Activated naive CD8-positive, alpha-beta T cell treated with anti-CD3 and anti-CD28 coated beads, Interleukin-2, amount 10 ng/mL, durations not matched to agents 7 days and 5 days (primary cell): ENCODE results near the gene BBX. TPM values are rescaled to one million over a fixed set of nuclear protein-coding genes. Genes with fewer than 3 reads are reported as not detected.
A peak's percentile ranks its signal among the peaks of the same experiment; 100 is the strongest.

Experiments used
- ATAC-seq: fragments of 150-1000 bp; cut with Tn5 transposase; one replicate; pipeline ENCODE4 v1.10.0; 2021; ENCODE audit warnings: low read depth, moderate library complexity
- POLR2A ChIA-PET: fragments of 350-600 bp; sonication (Branson Sonifier 250); formaldehyde crosslinking; loops from one replicate; lab custom pipeline; 2021; ENCODE audit warnings: antibody characterized with exemption; lab: Charles Lee
- DNase-seq: peaks from one replicate; pipeline ENCODE4 v3.0.0; 2021
- H3K27ac Mint-ChIP-seq: one replicate; pipeline ENCODE4 v1.8.0; 2022; ENCODE audit warnings: mild to moderate bottlenecking, mixed read lengths
- H3K27me3 Mint-ChIP-seq: one replicate; pipeline ENCODE4 v1.8.0; 2022; ENCODE audit warnings: mild to moderate bottlenecking, moderate library complexity, mixed read lengths
- H3K36me3 Mint-ChIP-seq: one replicate; pipeline ENCODE4 v1.8.0; 2021; ENCODE audit warnings: mild to moderate bottlenecking, mixed read lengths
- H3K4me1 Mint-ChIP-seq: one replicate; pipeline ENCODE4 v1.8.0; 2021; ENCODE audit warnings: mixed read lengths
- H3K4me3 Mint-ChIP-seq: one replicate; pipeline ENCODE4 v1.8.0; 2022; ENCODE audit warnings: mild to moderate bottlenecking, moderate library complexity, mixed read lengths
- H3K9me3 Mint-ChIP-seq: one replicate; pipeline ENCODE4 v1.8.0; 2021; ENCODE audit warnings: mixed read lengths
- total RNA-seq, 2 experiments: library from RNA; stranded (reverse); gene quantifications; one replicate each; pipeline ENCODE4 v1.2.3, GENCODE V29; 2021

BBX gene
- total RNA-seq, 2 experiments from 2014 or later = 53.5 to 55.8 TPM

GRCh38 chr3:107775974-107776373 is 253.2 kb downstream of the BBX start:
- peaks cover 17% of the 10 kb centered on the region for H3K36me3 Mint-ChIP-seq
- no peaks in the 10 kb centered on the region for H3K9me3 Mint-ChIP-seq
- H3K4me1 Mint-ChIP-seq = no peaks in the 10 kb centered on the region
- H3K27ac Mint-ChIP-seq = no peak overlapping the region
- no peaks in the 10 kb centered on the region for H3K27me3 Mint-ChIP-seq
- ATAC-seq (no peak), DNase-seq (no peak)
- POLR2A ChIA-PET = no interaction called here
- no peak overlapping the region for H3K4me3 Mint-ChIP-seq

- Mint-ChIP-seq H3K36me3 (peaks cover 32% of the 10 kb centered on the region), H3K27me3 (no peaks in the 10 kb centered on the region), H3K27ac (no peak overlapping the region), H3K4me3 (no peak overlapping the region), H3K4me1 (no peaks in the 10 kb centered on the region), H3K9me3 (no peaks in the 10 kb centered on the region)
- ATAC-seq (no peak), DNase-seq (no peak)
- POLR2A ChIA-PET = no interaction called here
These were observed 258.5 kb downstream of the BBX start for GRCh38 chr3:107781253-107781652.

GRCh38 chr3:107782054-107782453 is 259.3 kb downstream of the BBX start:
- H3K36me3 Mint-ChIP-seq = peaks cover 34% of the 10 kb centered on the region
- H3K4me3 Mint-ChIP-seq = no peak overlapping the region
- ATAC-seq = no peak
- H3K9me3 Mint-ChIP-seq = no peaks in the 10 kb centered on the region
- H3K4me1 Mint-ChIP-seq = no peaks in the 10 kb centered on the region
- DNase-seq = no peak
- H3K27ac Mint-ChIP-seq = no peak overlapping the region
- POLR2A ChIA-PET = no interaction called here
- no peaks in the 10 kb centered on the region for H3K27me3 Mint-ChIP-seq

GRCh38 chr3:107790612-107791011 is 267.9 kb downstream of the BBX start:
- H3K36me3 Mint-ChIP-seq = peaks cover 28% of the 10 kb centered on the region
- no peak for DNase-seq
- no peak for ATAC-seq
- no peak overlapping the region for H3K4me3 Mint-ChIP-seq
- POLR2A ChIA-PET = no interaction called here
- no peaks in the 10 kb centered on the region for H3K9me3 Mint-ChIP-seq
- no peak overlapping the region for H3K27ac Mint-ChIP-seq
- peaks cover 2% of the 10 kb centered on the region for H3K4me1 Mint-ChIP-seq
- no peaks in the 10 kb centered on the region for H3K27me3 Mint-ChIP-seq

GRCh38 chr3:107791027-107791426 is 268.3 kb downstream of the BBX start:
- Mint-ChIP-seq H3K4me1 (peaks cover 2% of the 10 kb centered on the region), H3K9me3 (no peaks in the 10 kb centered on the region), H3K36me3 (peaks cover 28% of the 10 kb centered on the region), H3K4me3 (no peak overlapping the region), H3K27me3 (no peaks in the 10 kb centered on the region), H3K27ac (no peak overlapping the region)
- POLR2A ChIA-PET = no interaction called here
- DNase-seq = no peak
- ATAC-seq = no peak

- POLR2A ChIA-PET = no interaction called here
- H3K27me3 Mint-ChIP-seq = no peaks in the 10 kb centered on the region
- no peaks in the 10 kb centered on the region for H3K9me3 Mint-ChIP-seq
- no peak overlapping the region for H3K27ac Mint-ChIP-seq
- H3K36me3 Mint-ChIP-seq = peaks cover 24% of the 10 kb centered on the region
- DNase-seq (no peak), ATAC-seq (no peak)
- no peak overlapping the region for H3K4me3 Mint-ChIP-seq
- H3K4me1 Mint-ChIP-seq = peaks cover 4% of the 10 kb centered on the region
These were observed 268.7 kb downstream of the BBX start for GRCh38 chr3:107791450-107791849.

- no peak for ATAC-seq
- Mint-ChIP-seq H3K4me1 (peaks cover 6% of the 10 kb centered on the region), H3K27me3 (no peaks in the 10 kb centered on the region), H3K36me3 (peaks cover 22% of the 10 kb centered on the region), H3K9me3 (no peaks in the 10 kb centered on the region), H3K4me3 (no peak overlapping the region), H3K27ac (no peak overlapping the region)
- no peak for DNase-seq
- POLR2A ChIA-PET = no interaction called here
These were observed 272.1 kb downstream of the BBX start for GRCh38 chr3:107794664-107795443.

GRCh38 chr3:107795514-107796094 is 272.8 kb downstream of the BBX start:
- POLR2A ChIA-PET = no interaction called here
- H3K27ac Mint-ChIP-seq = peak overlapping the region; percentile 42

GRCh38 chr3:107796791-107797190 is 274.0 kb downstream of the BBX start:
- ATAC-seq (no peak), DNase-seq (no peak)
- Mint-ChIP-seq H3K4me3 (no peak overlapping the region), H3K9me3 (no peaks in the 10 kb centered on the region), H3K4me1 (peaks cover 4% of the 10 kb centered on the region), H3K27me3 (no peaks in the 10 kb centered on the region), H3K36me3 (peaks cover 22% of the 10 kb centered on the region), H3K27ac (no peak overlapping the region)
- POLR2A ChIA-PET = no interaction called here

More at GRCh38 chr3:107795514-107796094, 272.8 kb downstream of the BBX start:
- H3K27me3 Mint-ChIP-seq = no peaks in the 10 kb centered on the region
- H3K4me3 Mint-ChIP-seq = no peak overlapping the region
- H3K4me1 Mint-ChIP-seq = peaks cover 6% of the 10 kb centered on the region
- peaks cover 14% of the 10 kb centered on the region for H3K36me3 Mint-ChIP-seq
- no peak for DNase-seq
- no peak for ATAC-seq
- H3K9me3 Mint-ChIP-seq = no peaks in the 10 kb centered on the region

- no peak for DNase-seq
- Mint-ChIP-seq H3K36me3 (peaks cover 19% of the 10 kb centered on the region), H3K27me3 (no peaks in the 10 kb centered on the region), H3K4me3 (no peak overlapping the region), H3K9me3 (no peaks in the 10 kb centered on the region), H3K4me1 (peaks cover 4% of the 10 kb centered on the region), H3K27ac (no peak overlapping the region)
- no peak for ATAC-seq
- POLR2A ChIA-PET = no interaction called here
These were observed 274.8 kb downstream of the BBX start for GRCh38 chr3:107797586-107797985.

- ATAC-seq (no peak), DNase-seq (no peak)
- H3K27me3 Mint-ChIP-seq = no peaks in the 10 kb centered on the region
- peaks cover 25% of the 10 kb centered on the region for H3K36me3 Mint-ChIP-seq
- no peaks in the 10 kb centered on the region for H3K9me3 Mint-ChIP-seq
- POLR2A ChIA-PET = no interaction called here
- H3K27ac Mint-ChIP-seq = no peak overlapping the region
- H3K4me1 Mint-ChIP-seq = peaks cover 4% of the 10 kb centered on the region
- H3K4me3 Mint-ChIP-seq = no peak overlapping the region
These were observed 275.6 kb downstream of the BBX start for GRCh38 chr3:107798381-107798780.

- no peaks in the 10 kb centered on the region for H3K27me3 Mint-ChIP-seq
- peaks cover 32% of the 10 kb centered on the region for H3K36me3 Mint-ChIP-seq
- ATAC-seq = no peak
- no peak overlapping the region for H3K4me3 Mint-ChIP-seq
- no peak for DNase-seq
- no peak overlapping the region for H3K27ac Mint-ChIP-seq
- no peaks in the 10 kb centered on the region for H3K9me3 Mint-ChIP-seq
- POLR2A ChIA-PET = no interaction called here
- peaks cover 4% of the 10 kb centered on the region for H3K4me1 Mint-ChIP-seq
These were observed 277.9 kb downstream of the BBX start for GRCh38 chr3:107800710-107801109.

- H3K27ac Mint-ChIP-seq = no peak overlapping the region
- POLR2A ChIA-PET = interaction anchor here (0.7 kb wide), 1 partner anchor 241 kb away, joined by 3 read pairs; no protein-coding TSS in a partner anchor
- peaks cover 34% of the 10 kb centered on the region for H3K36me3 Mint-ChIP-seq
- DNase-seq (no peak), ATAC-seq (no peak)
- no peaks in the 10 kb centered on the region for H3K9me3 Mint-ChIP-seq
- no peaks in the 10 kb centered on the region for H3K27me3 Mint-ChIP-seq
- H3K4me1 Mint-ChIP-seq = no peaks in the 10 kb centered on the region
- H3K4me3 Mint-ChIP-seq = no peak overlapping the region
These were observed 280.4 kb downstream of the BBX start for GRCh38 chr3:107803170-107803569.

GRCh38 chr3:107806021-107806420 is 283.3 kb downstream of the BBX start:
- Mint-ChIP-seq H3K27me3 (no peaks in the 10 kb centered on the region), H3K4me3 (no peak overlapping the region), H3K9me3 (no peaks in the 10 kb centered on the region), H3K4me1 (peaks cover 8% of the 10 kb centered on the region), H3K36me3 (peaks cover 33% of the 10 kb centered on the region), H3K27ac (no peak overlapping the region)
- POLR2A ChIA-PET = no interaction called here
- ATAC-seq (no peak), DNase-seq (no peak)
